Measurements from ENCODE around the gene TMEM30A.

DNA sequence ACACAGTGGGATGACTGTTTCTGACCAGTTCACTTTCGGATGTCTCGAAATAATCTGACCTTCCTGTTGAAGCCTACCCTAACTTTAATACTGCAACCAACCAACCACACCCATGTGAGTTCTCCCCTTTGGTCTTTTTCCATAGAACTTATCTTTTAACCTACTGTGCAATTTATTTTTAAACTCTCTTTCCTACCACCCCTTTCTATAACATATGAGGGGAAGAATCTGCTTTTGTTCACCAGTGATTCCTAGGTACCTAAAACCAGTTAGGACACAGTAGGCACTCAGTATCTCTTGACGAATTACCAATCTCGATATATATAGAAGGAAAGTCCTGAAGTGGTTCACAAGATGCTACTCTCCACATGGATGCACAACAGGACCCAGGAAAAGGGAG lies 48.0 kb downstream of the TMEM30A start:
- TF ChIP-seq, protein P1, sequence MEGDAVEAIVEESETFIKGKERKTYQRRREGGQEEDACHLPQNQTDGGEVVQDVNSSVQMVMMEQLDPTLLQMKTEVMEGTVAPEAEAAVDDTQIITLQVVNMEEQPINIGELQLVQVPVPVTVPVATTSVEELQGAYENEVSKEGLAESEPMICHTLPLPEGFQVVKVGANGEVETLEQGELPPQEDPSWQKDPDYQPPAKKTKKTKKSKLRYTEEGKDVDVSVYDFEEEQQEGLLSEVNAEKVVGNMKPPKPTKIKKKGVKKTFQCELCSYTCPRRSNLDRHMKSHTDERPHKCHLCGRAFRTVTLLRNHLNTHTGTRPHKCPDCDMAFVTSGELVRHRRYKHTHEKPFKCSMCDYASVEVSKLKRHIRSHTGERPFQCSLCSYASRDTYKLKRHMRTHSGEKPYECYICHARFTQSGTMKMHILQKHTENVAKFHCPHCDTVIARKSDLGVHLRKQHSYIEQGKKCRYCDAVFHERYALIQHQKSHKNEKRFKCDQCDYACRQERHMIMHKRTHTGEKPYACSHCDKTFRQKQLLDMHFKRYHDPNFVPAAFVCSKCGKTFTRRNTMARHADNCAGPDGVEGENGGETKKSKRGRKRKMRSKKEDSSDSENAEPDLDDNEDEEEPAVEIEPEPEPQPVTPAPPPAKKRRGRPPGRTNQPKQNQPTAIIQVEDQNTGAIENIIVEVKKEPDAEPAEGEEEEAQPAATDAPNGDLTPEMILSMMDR (conservative IDR thresholded peaks at IDR 0.05; ENCODE audit: low read length) = no peak
- TF ChIP-seq EZH2phosphoT487 (IDR thresholded peaks at IDR 0.05; ENCODE audit: borderline replicate concordance, low read depth, low read length) = no peak

Data from OCI-LY7 (cell line).